ENCODE data around the gene ACVR1.
A peak's percentile ranks its signal among the peaks of the same experiment; 100 is the strongest.

GRCh38 chr2:157876066-157876785 lies at the start of gene ACVR1:
- TF ChIP-seq CTCF (IDR thresholded peaks at IDR 0.05): peak; percentile 74
- peak; percentile 43; the same call in 1 of the 2 replicates for TF ChIP-seq SIN3A (IDR thresholded peaks at IDR 0.05; ENCODE audit: borderline replicate concordance, insufficient read depth, low read depth, low read length)

Measured in Panc1 (cell line).